ENCODE results near the gene LRFN2.

DNA sequence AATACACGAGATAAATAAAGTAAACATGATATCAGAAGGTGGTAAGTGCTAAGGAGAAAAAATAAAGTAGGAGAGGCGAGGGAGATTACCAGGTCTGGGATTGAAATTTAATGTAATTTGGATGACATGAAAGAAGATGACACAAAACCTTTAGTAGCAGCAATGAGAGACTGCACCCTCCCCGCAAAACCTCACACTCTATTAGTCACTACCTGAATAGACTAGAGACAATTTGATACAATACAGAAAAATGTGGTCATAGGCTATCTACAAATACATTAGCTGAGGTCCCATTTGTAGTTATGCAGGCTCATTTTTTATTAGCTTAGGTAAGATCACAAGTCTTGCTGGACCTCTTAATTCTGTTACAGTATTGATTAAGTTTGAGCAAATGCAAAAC lies 125.5 kb downstream of the LRFN2 start:
- TF ChIP-seq, protein P1, sequence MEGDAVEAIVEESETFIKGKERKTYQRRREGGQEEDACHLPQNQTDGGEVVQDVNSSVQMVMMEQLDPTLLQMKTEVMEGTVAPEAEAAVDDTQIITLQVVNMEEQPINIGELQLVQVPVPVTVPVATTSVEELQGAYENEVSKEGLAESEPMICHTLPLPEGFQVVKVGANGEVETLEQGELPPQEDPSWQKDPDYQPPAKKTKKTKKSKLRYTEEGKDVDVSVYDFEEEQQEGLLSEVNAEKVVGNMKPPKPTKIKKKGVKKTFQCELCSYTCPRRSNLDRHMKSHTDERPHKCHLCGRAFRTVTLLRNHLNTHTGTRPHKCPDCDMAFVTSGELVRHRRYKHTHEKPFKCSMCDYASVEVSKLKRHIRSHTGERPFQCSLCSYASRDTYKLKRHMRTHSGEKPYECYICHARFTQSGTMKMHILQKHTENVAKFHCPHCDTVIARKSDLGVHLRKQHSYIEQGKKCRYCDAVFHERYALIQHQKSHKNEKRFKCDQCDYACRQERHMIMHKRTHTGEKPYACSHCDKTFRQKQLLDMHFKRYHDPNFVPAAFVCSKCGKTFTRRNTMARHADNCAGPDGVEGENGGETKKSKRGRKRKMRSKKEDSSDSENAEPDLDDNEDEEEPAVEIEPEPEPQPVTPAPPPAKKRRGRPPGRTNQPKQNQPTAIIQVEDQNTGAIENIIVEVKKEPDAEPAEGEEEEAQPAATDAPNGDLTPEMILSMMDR (IDR thresholded peaks at IDR 0.05; ENCODE audit: low read depth, low read length, poor library complexity, severe bottlenecking), result no peak
- TF ChIP-seq EZH2phosphoT487 (IDR thresholded peaks at IDR 0.05; ENCODE audit: borderline replicate concordance, low read length), result no peak
